SU-DHL-6 (cell line): ENCODE data around the gene CYTH1.
A peak's percentile ranks its signal among the peaks of the same experiment; 100 is the strongest.

Source experiments
- H2AFZ ChIP-seq: fragments of 200-600 bp; sonication (generic); 2 replicates; pipeline ENCODE4 v1.6.1; 2014; ENCODE audit warnings: low read depth, mild to moderate bottlenecking, moderate library complexity, mixed read lengths, antibody characterized with exemption, low read length; ENCODE audit not compliant: severe bottlenecking
- H3F3A ChIP-seq: fragments of 200-600 bp; shearing (Covaris generic); 2 replicates; pipeline ENCODE4 v1.6.0; 2016; ENCODE audit warnings: antibody characterized with exemption, mild to moderate bottlenecking; ENCODE audit not compliant: insufficient read depth
- H3K27ac ChIP-seq: fragments of 200-600 bp; sonication (generic); 2 replicates; pipeline ENCODE4 v1.5.1; 2016; ENCODE audit warnings: low read depth, mild to moderate bottlenecking, low read length, moderate library complexity, mixed read lengths
- H3K27me3 ChIP-seq: fragments of 200-600 bp; sonication (generic), shearing (Covaris generic); 2 replicates; pipeline ENCODE4 v1.6.0; 2014; ENCODE audit warnings: mild to moderate bottlenecking, low read length
- H3K36me3 ChIP-seq: fragments of 200-600 bp; sonication (generic); 2 replicates; pipeline ENCODE4 v1.6.1; 2014; ENCODE audit warnings: mild to moderate bottlenecking, low read length, mixed read lengths
- H3K4me2 ChIP-seq: fragments of 300-600, 200-600 bp; shearing (Covaris generic), sonication (generic); 2 replicates; pipeline ENCODE4 v1.6.0; 2014; ENCODE audit warnings: low read length, low read depth, mild to moderate bottlenecking; ENCODE audit not compliant: poor library complexity, severe bottlenecking
- H3K4me3 ChIP-seq: fragments of 200-600 bp; sonication (generic); 2 replicates; pipeline ENCODE4 v1.5.1; 2014; ENCODE audit warnings: antibody characterized with exemption, low read length, mild to moderate bottlenecking, mixed read lengths; ENCODE audit not compliant: insufficient read depth, poor library complexity, severe bottlenecking
- H3K79me2 ChIP-seq: fragments of 200-600 bp; sonication (generic); 2 replicates; pipeline ENCODE4 v1.6.1; 2014; ENCODE audit warnings: mild to moderate bottlenecking, low read length, moderate library complexity; ENCODE audit not compliant: insufficient read depth
- H3K9ac ChIP-seq: fragments of 200-600 bp; sonication (generic); 2 replicates; pipeline ENCODE4 v1.7.0; 2014; ENCODE audit warnings: mild to moderate bottlenecking, low read length
- H3K9me2 ChIP-seq: fragments of 200-600 bp; sonication (generic); replicated peaks from 2 replicates; pipeline ENCODE4 v1.6.1; 2014; ENCODE audit warnings: low read length; ENCODE audit not compliant: insufficient read depth
- H3K9me3 ChIP-seq: fragments of 200-600 bp; sonication (generic); 2 replicates; pipeline ENCODE4 v1.6.1; 2014; ENCODE audit warnings: low read length, mixed read lengths; ENCODE audit not compliant: insufficient read depth
- H4K20me1 ChIP-seq: fragments of 200-600 bp; sonication (generic); 2 replicates; pipeline ENCODE4 v1.6.1; 2014; ENCODE audit warnings: low read depth, mild to moderate bottlenecking, antibody characterized with exemption, low read length, moderate library complexity, mixed read lengths
- CTCF ChIP-seq: fragments of 200-600 bp; sonication (generic); IDR thresholded peaks from one replicate; pipeline ENCODE4 v1.5.1; 2017; ENCODE audit warnings: antibody characterized with exemption, mild to moderate bottlenecking, low read length, moderate library complexity; ENCODE audit not compliant: insufficient read depth, poor library complexity, severe bottlenecking
- EZH2phosphoT487 ChIP-seq: fragments of 200-600 bp; sonication (generic), shearing (Covaris generic); conservative IDR thresholded peaks from 2 replicates; pipeline ENCODE4 v1.6.1; 2018; ENCODE audit warnings: mild to moderate bottlenecking, antibody characterized with exemption, low read length, moderate library complexity, mixed read lengths

The CYTH1 gene

GRCh38 chr17:78784352-78784751 lies 2.3 kb upstream of the CYTH1 start:
- no peaks in the 10 kb centered on the region for H3K36me3 ChIP-seq
- no peak overlapping the region for H3K4me2 ChIP-seq
- no peaks in the 10 kb centered on the region for H3K9me3 ChIP-seq
- no peak overlapping the region for H3K27ac ChIP-seq
- H4K20me1 ChIP-seq, result no peaks in the 10 kb centered on the region; the same call in 1 of the 2 replicates
- TF ChIP-seq CTCF, result no peak
- TF ChIP-seq EZH2phosphoT487, result no peak
- no peaks in the 10 kb centered on the region for H3K9me2 ChIP-seq
- H3K9ac ChIP-seq, result no peak overlapping the region
- H2AFZ ChIP-seq, result no peak overlapping the region
- H3K27me3 ChIP-seq, result no peaks in the 10 kb centered on the region
- H3K4me3 ChIP-seq, result no peak overlapping the region
- H3F3A ChIP-seq, result peaks cover 21% of the 10 kb centered on the region
- peaks cover 18% of the 10 kb centered on the region for H3K79me2 ChIP-seq

GRCh38 chr17:78783711-78784324 lies 1.7 kb upstream of the CYTH1 start:
- Histone ChIP-seq H2AFZ (no peak overlapping the region), H3K4me3 (no peak overlapping the region), H3F3A (peaks cover 21% of the 10 kb centered on the region), H3K27ac (no peak overlapping the region), H3K9me2 (no peaks in the 10 kb centered on the region), H3K9me3 (no peaks in the 10 kb centered on the region), H3K4me2 (no peak overlapping the region), H3K9ac (no peak overlapping the region), H4K20me1 (no peaks in the 10 kb centered on the region; the same call in 1 of the 2 replicates), H3K79me2 (peaks cover 21% of the 10 kb centered on the region), H3K36me3 (no peaks in the 10 kb centered on the region), H3K27me3 (no peaks in the 10 kb centered on the region)
- no peak for TF ChIP-seq CTCF
- TF ChIP-seq EZH2phosphoT487, result no peak

GRCh38 chr17:78781104-78781892 lies 775 bp downstream of the CYTH1 start:
- peak overlapping the region; percentile 85 for H3K9ac ChIP-seq
- H2AFZ ChIP-seq, result peak overlapping the region; percentile 9
- peak overlapping the region; percentile 77 for H3K4me2 ChIP-seq
- H3K9me2 ChIP-seq, result no peaks in the 10 kb centered on the region
- TF ChIP-seq CTCF (no peak), EZH2phosphoT487 (no peak)
- H3K79me2 ChIP-seq, result peaks cover 29% of the 10 kb centered on the region
- peak overlapping the region; percentile 97 for H3K4me3 ChIP-seq
- no peaks in the 10 kb centered on the region for H3K36me3 ChIP-seq
- H4K20me1 ChIP-seq, result no peaks in the 10 kb centered on the region; the same call in 1 of the 2 replicates
- no peaks in the 10 kb centered on the region for H3K9me3 ChIP-seq
- H3K27ac ChIP-seq, result peak overlapping the region; percentile 67
- H3K27me3 ChIP-seq, result no peaks in the 10 kb centered on the region
- peaks cover 19% of the 10 kb centered on the region for H3F3A ChIP-seq
